HFF-Myc (cell line): Measurements from ENCODE around the gene CDC42BPA.
"Not testable (repeated sequence)": the region's sequence is repeated elsewhere in the genome, so short reads cannot be mapped to it uniquely, and the experiment has no call there.

ENCODE experiments used
- DNase-seq: peaks from one replicate; pipeline ENCODE4 v3.0.0-alpha.2; 2011; ENCODE audit warnings: low read depth; ENCODE audit errors: extremely low read depth
- H3K4me3 ChIP-seq: replicated peaks from 2 replicates; pipeline ENCODE4 v1.5.1; 2011; ENCODE audit warnings: low read depth, mild to moderate bottlenecking, control low read depth, low read length
- CTCF ChIP-seq: IDR thresholded peaks from 2 replicates; pipeline ENCODE4 v1.5.1; 2012; ENCODE audit warnings: mild to moderate bottlenecking, low read depth, low read length, control low read depth; ENCODE audit errors: missing control alignments

Gene CDC42BPA

GRCh38 chr1:227131193-227131592 lies 187.1 kb downstream of the CDC42BPA start:
- H3K4me3 ChIP-seq: no peak overlapping the region
- TF ChIP-seq CTCF: peak; percentile 48
- peak; percentile 6 for DNase-seq

- no peak overlapping the region for H3K4me3 ChIP-seq
- DNase-seq: no peak
- TF ChIP-seq CTCF: no peak
Observed at GRCh38 chr1:227127891-227128290, 190.4 kb downstream of the CDC42BPA start.

GRCh38 chr1:227125929-227126545 lies 192.3 kb downstream of the CDC42BPA start:
- no peak overlapping the region for H3K4me3 ChIP-seq
- no peak for TF ChIP-seq CTCF
- no peak for DNase-seq

GRCh38 chr1:227124473-227124872 lies 193.8 kb downstream of the CDC42BPA start:
- no peak for TF ChIP-seq CTCF
- H3K4me3 ChIP-seq: no peak overlapping the region
- DNase-seq: no peak

- DNase-seq: no peak
Observed at GRCh38 chr1:227120826-227121225, 197.5 kb downstream of the CDC42BPA start.

GRCh38 chr1:227112538-227112937 lies 205.8 kb downstream of the CDC42BPA start:
- H3K4me3 ChIP-seq: no peak overlapping the region
- no peak for DNase-seq
- no peak for TF ChIP-seq CTCF

More at GRCh38 chr1:227120826-227121225, 197.5 kb downstream of the CDC42BPA start:
- H3K4me3 ChIP-seq: no peak overlapping the region
- TF ChIP-seq CTCF: no peak

GRCh38 chr1:227111782-227112181 lies 206.5 kb downstream of the CDC42BPA start:
- H3K4me3 ChIP-seq: no peak overlapping the region
- DNase-seq: no peak
- no peak for TF ChIP-seq CTCF

- not testable (repeated sequence) for DNase-seq, H3K4me3 ChIP-seq
Observed at GRCh38 chr1:227105291-227105690, 213.0 kb downstream of the CDC42BPA start.
